Activated CD4-positive, alpha-beta memory T cell treated with anti-CD3 and anti-CD28 coated beads, Interleukin-2, amount 10 ng/mL, durations not matched to agents 7 days and 5 days (primary cell): ENCODE data around the gene ENSA. TPM values are rescaled to one million over a fixed set of nuclear protein-coding genes. Genes with fewer than 3 reads are reported as not detected.
"Not testable (repeated sequence)": the region's sequence is repeated elsewhere in the genome, so short reads cannot be mapped to it uniquely, and the experiment has no call there.

Experiments
- CTCF ChIA-PET: fragments of 350-600 bp; sonication (Branson Sonifier 250); formaldehyde crosslinking; loops from one replicate; lab custom pipeline; 2021; ENCODE audit warnings: antibody characterized with exemption, inconsistent platforms; lab: Charles Lee
- POLR2A ChIA-PET: fragments of 350-600 bp; sonication (Branson Sonifier 250); formaldehyde crosslinking; loops from one replicate; lab custom pipeline; 2021; ENCODE audit warnings: antibody characterized with exemption; lab: Charles Lee
- DNase-seq: peaks from one replicate; pipeline ENCODE4 v3.0.0-alpha.2; 2020
- H3K27ac Mint-ChIP-seq: one replicate; pipeline ENCODE4 v1.8.0; 2021; ENCODE audit warnings: mild to moderate bottlenecking, mixed read lengths
- H3K27me3 Mint-ChIP-seq: one replicate; pipeline ENCODE4 v1.8.0; 2021; ENCODE audit warnings: mixed read lengths
- H3K36me3 Mint-ChIP-seq: one replicate; pipeline ENCODE4 v1.8.0; 2021; ENCODE audit warnings: low read depth, mixed read lengths
- H3K4me1 Mint-ChIP-seq: one replicate; pipeline ENCODE4 v1.8.0; 2021; ENCODE audit warnings: mixed read lengths
- H3K4me3 Mint-ChIP-seq: one replicate; pipeline ENCODE4 v1.8.0; 2021; ENCODE audit warnings: mild to moderate bottlenecking, mixed read lengths
- H3K9me3 Mint-ChIP-seq: one replicate; pipeline ENCODE4 v1.8.0; 2021; ENCODE audit warnings: mixed read lengths
- total RNA-seq, 2 experiments: library from RNA; stranded (reverse); gene quantifications; one replicate each; pipeline ENCODE4 v1.2.3, GENCODE V29; 2021

The ENSA gene
- total RNA-seq, 2 experiments from 2014 or later, result 221 to 223 TPM

DNA sequence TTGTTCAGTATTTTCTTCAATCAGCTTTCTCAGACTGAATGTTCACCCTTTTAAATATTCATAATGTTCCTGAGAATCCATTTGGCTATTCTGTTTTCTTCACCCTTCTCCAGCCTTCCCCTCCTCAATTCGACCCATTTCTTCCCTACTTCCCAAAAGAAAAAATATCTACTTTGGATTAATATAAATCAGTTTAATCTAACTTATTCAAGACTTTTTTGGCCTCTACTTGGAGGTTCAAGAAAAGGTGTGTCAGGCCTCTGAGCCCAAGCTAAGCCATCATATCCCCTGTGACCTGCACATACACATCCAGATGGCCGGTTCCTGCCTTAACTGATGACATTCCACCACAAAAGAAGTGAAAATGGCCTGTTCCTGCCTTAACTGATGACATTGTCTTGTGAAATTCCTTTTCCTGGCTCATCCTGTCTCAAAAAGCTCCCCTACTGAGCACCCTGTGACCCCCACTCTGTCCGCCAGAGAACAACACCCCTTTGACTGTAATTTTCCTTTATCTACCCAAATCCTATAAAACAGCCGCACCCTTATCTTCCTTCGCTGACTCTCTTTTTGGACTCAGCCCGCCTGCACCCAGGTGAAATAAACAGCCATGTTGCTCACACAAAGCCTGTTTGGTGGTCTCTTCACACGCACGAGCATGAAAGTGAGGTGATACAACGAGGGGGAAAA, 11.9 kb upstream of the ENSA start:
- H3K4me3 Mint-ChIP-seq, H3K27ac Mint-ChIP-seq, DNase-seq, H3K9me3 Mint-ChIP-seq, H3K27me3 Mint-ChIP-seq, H3K36me3 Mint-ChIP-seq, H3K4me1 Mint-ChIP-seq: not testable (repeated sequence)
- POLR2A ChIA-PET, result interaction anchor here (1.9 kb wide), 1 partner anchor 12 kb away, joined by 5 read pairs; the partner anchor contains the start of gene ENSA
- CTCF ChIA-PET, result interaction anchor here (1.5 kb wide), 1 partner anchor 81 kb away, joined by 3 read pairs; no protein-coding TSS in a partner anchor

DNA sequence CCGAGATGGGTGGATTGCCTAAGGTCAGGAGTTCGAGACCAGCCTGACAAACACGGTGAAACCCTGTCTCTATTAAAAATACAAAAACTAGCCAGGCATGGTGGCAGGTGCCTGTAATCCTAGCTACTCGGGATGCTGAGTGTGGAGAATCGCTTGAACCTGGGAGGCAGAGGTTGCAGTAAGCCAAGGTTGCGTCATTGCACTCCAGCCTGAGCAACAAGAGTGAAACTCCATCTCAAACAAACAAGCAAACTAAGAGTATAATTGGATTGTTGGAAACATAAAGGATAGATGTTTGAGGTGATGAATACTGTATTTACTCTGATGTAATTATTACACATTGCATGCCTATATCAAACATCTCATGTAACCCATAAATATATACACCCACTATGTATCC, 9.0 kb upstream of the ENSA start:
- H3K27ac Mint-ChIP-seq, H3K4me1 Mint-ChIP-seq, H3K27me3 Mint-ChIP-seq, DNase-seq, H3K4me3 Mint-ChIP-seq, H3K9me3 Mint-ChIP-seq, H3K36me3 Mint-ChIP-seq: not testable (repeated sequence)
- ChIA-PET CTCF (interaction anchor here (0.7 kb wide), 1 partner anchor 238 kb away, joined by 3 read pairs; no protein-coding TSS in a partner anchor), POLR2A (interaction anchor here (0.6 to 1.4 kb wide), 3 partner anchors 9 to 59 kb away, joined by 3 to 7 read pairs (median 4); partner anchors contain the start of genes ENSA and MCL1)

DNA sequence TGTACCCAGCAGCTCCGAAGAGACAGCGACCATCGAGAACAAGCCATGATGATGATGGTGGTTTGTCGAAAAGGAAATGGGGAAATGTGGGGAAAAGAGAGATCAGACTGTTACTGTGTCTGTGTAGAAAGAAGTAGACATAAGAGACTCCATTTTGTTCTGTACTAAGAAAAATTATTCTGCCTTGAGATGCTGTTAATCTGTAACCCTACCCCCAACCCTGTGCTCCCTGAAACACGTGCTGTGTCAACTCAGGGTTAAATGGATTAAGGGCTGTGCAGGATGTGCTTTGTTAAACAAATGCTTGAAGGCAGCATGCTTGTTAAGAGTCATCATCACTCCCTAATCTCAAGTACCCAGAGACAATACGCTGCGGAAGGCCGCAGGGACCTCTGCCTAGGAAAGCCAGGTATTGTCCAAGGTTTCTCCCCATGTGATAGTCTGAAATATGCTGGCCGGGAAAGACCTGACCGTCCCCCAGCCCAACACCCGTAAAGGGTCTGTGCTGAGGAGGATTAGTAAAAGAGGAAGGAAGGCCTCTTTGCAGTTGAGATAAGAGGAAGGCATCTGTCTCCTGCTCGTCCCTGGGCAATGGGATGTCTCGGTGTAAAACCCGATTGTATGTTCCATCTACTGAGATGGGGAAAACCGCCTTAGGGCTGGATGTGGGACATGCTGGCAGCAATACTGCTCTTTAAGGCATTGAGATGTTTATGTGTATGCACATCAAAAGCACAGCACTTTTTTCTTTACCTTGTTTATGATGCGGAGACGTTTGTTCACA, 5.6 kb upstream of the ENSA start:
- H3K4me1 Mint-ChIP-seq, H3K4me3 Mint-ChIP-seq, DNase-seq, H3K36me3 Mint-ChIP-seq, H3K27me3 Mint-ChIP-seq, H3K9me3 Mint-ChIP-seq, CTCF ChIA-PET, H3K27ac Mint-ChIP-seq, POLR2A ChIA-PET: not testable (repeated sequence)

- Mint-ChIP-seq H3K27me3 (no peaks in the 10 kb centered on the region), H3K4me1 (peaks cover 34% of the 10 kb centered on the region)
- POLR2A ChIA-PET, result interaction anchor here (0.7 to 6.3 kb wide), 30 partner anchors 9 to 745 kb away, joined by 3 to 115 read pairs (median 7); partner anchors contain the start of genes ANXA9, CERS2, CTSS and GOLPH3L
These were observed 672 bp downstream of the ENSA start for GRCh38 chr1:150628766-150629114.

GRCh38 chr1:150627826-150628410, 1.5 kb downstream of the ENSA start:
- ChIA-PET POLR2A (interaction anchor here (0.7 to 6.3 kb wide), 21 partner anchors 8 to 744 kb away, joined by 3 to 115 read pairs (median 8); partner anchors contain the start of genes CERS2, CTSS, GOLPH3L and MCL1), CTCF (interaction anchor here (1.4 to 5.2 kb wide), 5 partner anchors 8 to 69 kb away, joined by 3 to 62 read pairs (median 4); no protein-coding TSS in a partner anchor)
- Mint-ChIP-seq H3K9me3 (no peaks in the 10 kb centered on the region), H3K36me3 (peaks cover 46% of the 10 kb centered on the region), H3K27ac (no peak overlapping the region), H3K4me3 (no peak overlapping the region), H3K27me3 (no peaks in the 10 kb centered on the region), H3K4me1 (peaks cover 42% of the 10 kb centered on the region)
- DNase-seq, result no peak

More at GRCh38 chr1:150628766-150629114, 672 bp downstream of the ENSA start:
- Mint-ChIP-seq H3K9me3 (no peaks in the 10 kb centered on the region), H3K36me3 (peaks cover 38% of the 10 kb centered on the region), H3K27ac (no peak overlapping the region), H3K4me3 (no peak overlapping the region)
- DNase-seq, result no peak
- CTCF ChIA-PET, result interaction anchor here (1.5 to 5.2 kb wide), 4 partner anchors 20 to 136 kb away, joined by 3 to 62 read pairs (median 6); partner anchors contain the start of gene GOLPH3L

- H3K4me3 Mint-ChIP-seq, result no peak overlapping the region
- H3K4me1 Mint-ChIP-seq, result peaks cover 58% of the 10 kb centered on the region
- DNase-seq, result no peak
- H3K27ac Mint-ChIP-seq, result no peak overlapping the region
- H3K36me3 Mint-ChIP-seq, result peaks cover 60% of the 10 kb centered on the region
- CTCF ChIA-PET, result interaction anchor here (1.4 to 5.2 kb wide), 2 partner anchors 65 to 68 kb away, joined by 3 to 62 read pairs; no protein-coding TSS in a partner anchor
- H3K27me3 Mint-ChIP-seq, result no peaks in the 10 kb centered on the region
- POLR2A ChIA-PET, result interaction anchor here (5.2 to 6.3 kb wide), 2 partner anchors 48 to 64 kb away, joined by 114 to 115 read pairs; partner anchors contain the start of gene MCL1
- H3K9me3 Mint-ChIP-seq, result no peaks in the 10 kb centered on the region
These were observed 3.3 kb downstream of the ENSA start for GRCh38 chr1:150626150-150626549.

DNA sequence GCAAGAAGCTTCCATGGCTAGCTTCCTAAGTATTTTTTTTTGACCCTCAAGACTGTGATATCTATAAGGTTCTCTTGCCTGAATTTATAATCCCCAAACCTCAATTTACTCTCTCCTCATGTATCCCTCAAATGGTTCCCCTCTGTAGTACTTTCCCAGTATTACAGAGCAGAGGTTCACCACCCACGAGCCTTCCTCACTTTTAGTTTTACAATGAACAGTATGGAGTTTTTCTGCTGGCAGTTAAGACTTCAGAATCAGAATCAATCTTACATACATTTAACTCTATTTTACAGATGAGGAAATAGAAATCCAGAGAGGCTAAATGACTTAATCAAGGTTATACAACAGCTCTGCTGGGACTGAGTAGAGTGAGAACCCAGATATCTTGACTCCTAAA, 4.9 kb downstream of the ENSA start:
- DNase-seq, H3K4me3 Mint-ChIP-seq, H3K9me3 Mint-ChIP-seq, H3K27me3 Mint-ChIP-seq: not testable (repeated sequence)
- ChIA-PET CTCF (interaction anchor here (5.9 to 15.6 kb wide), 2 partner anchors 47 to 61 kb away, joined by 48 to 264 read pairs; partner anchors contain the start of gene MCL1), POLR2A (interaction anchor here (2.6 to 17.4 kb wide), 3 partner anchors 11 to 60 kb away, joined by 9 to 402 read pairs (median 251); partner anchors contain the start of gene MCL1)
- Mint-ChIP-seq H3K4me1 (peaks cover 66% of the 10 kb centered on the region), H3K27ac (peak overlapping the region; percentile 57), H3K36me3 (peaks cover 75% of the 10 kb centered on the region)

- H3K27ac Mint-ChIP-seq, result peak overlapping the region; percentile 57
- ChIA-PET POLR2A (interaction anchor here (2.6 to 17.4 kb wide), 3 partner anchors 10 to 59 kb away, joined by 9 to 402 read pairs (median 251); partner anchors contain the start of gene MCL1), CTCF (interaction anchor here (5.9 to 15.6 kb wide), 2 partner anchors 46 to 61 kb away, joined by 48 to 264 read pairs; partner anchors contain the start of gene MCL1)
- H3K27me3 Mint-ChIP-seq, H3K4me3 Mint-ChIP-seq, H3K9me3 Mint-ChIP-seq, DNase-seq: not testable (repeated sequence)
- peaks cover 79% of the 10 kb centered on the region for H3K36me3 Mint-ChIP-seq
- peaks cover 70% of the 10 kb centered on the region for H3K4me1 Mint-ChIP-seq
These were observed 5.3 kb downstream of the ENSA start for GRCh38 chr1:150624134-150624533.

- peak overlapping the region; percentile 76 for H3K27ac Mint-ChIP-seq
- no peaks in the 10 kb centered on the region for H3K9me3 Mint-ChIP-seq
- H3K36me3 Mint-ChIP-seq, result peaks cover 79% of the 10 kb centered on the region
- ChIA-PET POLR2A (interaction anchor here (2.6 to 17.4 kb wide), 3 partner anchors 9 to 58 kb away, joined by 9 to 402 read pairs (median 251); partner anchors contain the start of gene MCL1), CTCF (interaction anchor here (0.6 to 15.6 kb wide), 6 partner anchors 8 to 373 kb away, joined by 4 to 264 read pairs (median 8); partner anchors contain the start of gene MCL1)
- H3K27me3 Mint-ChIP-seq, result no peaks in the 10 kb centered on the region
- peaks cover 71% of the 10 kb centered on the region for H3K4me1 Mint-ChIP-seq
- DNase-seq, result no peak
- H3K4me3 Mint-ChIP-seq, result no peak overlapping the region
These were observed 7.0 kb downstream of the ENSA start for GRCh38 chr1:150622303-150622975.

DNA sequence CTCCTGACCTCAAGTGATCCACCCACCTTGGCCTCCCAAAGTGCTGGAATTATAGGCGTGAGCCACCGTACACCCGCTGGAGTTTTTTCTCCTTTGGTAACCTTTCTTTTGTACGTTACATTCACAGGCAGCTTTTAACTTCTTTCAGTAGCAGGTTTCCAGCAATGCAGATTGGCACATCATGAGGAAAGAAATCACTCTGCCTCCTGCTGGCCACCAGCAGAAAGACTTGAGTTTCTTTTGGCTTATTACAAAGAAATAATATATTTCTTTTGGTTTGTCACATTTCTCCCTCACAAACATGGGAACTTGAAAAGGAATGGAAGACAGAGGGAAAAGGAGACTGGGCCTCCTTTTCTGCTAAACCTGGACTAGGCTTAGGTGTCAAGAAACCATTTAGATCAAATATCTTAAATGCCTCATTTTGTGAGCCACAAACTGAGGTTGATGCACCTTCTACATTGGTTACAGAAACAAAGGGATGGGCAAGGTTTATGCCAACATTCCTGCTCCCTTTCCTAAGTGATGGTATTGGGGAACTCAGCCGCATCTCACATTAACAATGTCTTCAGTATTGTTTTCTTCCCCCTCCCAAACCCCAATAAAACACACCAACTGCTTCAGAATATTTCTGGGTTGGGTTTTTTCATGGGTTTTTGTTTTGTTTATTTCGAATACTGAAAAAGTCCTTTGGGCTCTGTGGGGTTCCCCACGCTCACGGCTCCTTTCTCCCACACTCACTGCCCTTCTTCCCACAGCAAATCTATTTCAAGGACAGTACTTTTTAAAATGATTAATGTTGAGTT, 7.7 kb downstream of the ENSA start:
- CTCF ChIA-PET, result interaction anchor here (0.5 to 15.6 kb wide), 9 partner anchors 8 to 374 kb away, joined by 4 to 264 read pairs (median 4); partner anchors contain the start of genes ENSA, GOLPH3L and MCL1
- peak overlapping the region; percentile 76 for H3K27ac Mint-ChIP-seq
- no peak overlapping the region for H3K4me3 Mint-ChIP-seq
- H3K4me1 Mint-ChIP-seq, result peaks cover 76% of the 10 kb centered on the region
- DNase-seq, result peak; percentile 70
- POLR2A ChIA-PET, result interaction anchor here (13.7 to 17.4 kb wide), 2 partner anchors 44 to 57 kb away, joined by 251 to 402 read pairs; partner anchors contain the start of gene MCL1
- H3K9me3 Mint-ChIP-seq, result no peaks in the 10 kb centered on the region
- H3K36me3 Mint-ChIP-seq, result peaks cover 79% of the 10 kb centered on the region
- H3K27me3 Mint-ChIP-seq, result no peaks in the 10 kb centered on the region

GRCh38 chr1:150620919-150621318, 8.5 kb downstream of the ENSA start:
- ChIA-PET POLR2A (interaction anchor here (13.7 to 17.4 kb wide), 2 partner anchors 43 to 56 kb away, joined by 251 to 402 read pairs; partner anchors contain the start of gene MCL1), CTCF (interaction anchor here (0.5 to 15.6 kb wide), 9 partner anchors 9 to 303 kb away, joined by 3 to 264 read pairs (median 5); partner anchors contain the start of genes ENSA, GOLPH3L and MCL1)
- no peak for DNase-seq
- no peaks in the 10 kb centered on the region for H3K9me3 Mint-ChIP-seq
- H3K27me3 Mint-ChIP-seq, result no peaks in the 10 kb centered on the region
- H3K4me1 Mint-ChIP-seq, result peaks cover 80% of the 10 kb centered on the region
- H3K27ac Mint-ChIP-seq, result no peak overlapping the region
- H3K36me3 Mint-ChIP-seq, result peaks cover 80% of the 10 kb centered on the region
- H3K4me3 Mint-ChIP-seq, result no peak overlapping the region
